Panc1 (cell line): Measurements from ENCODE around the gene SLC6A12. TPM values are rescaled to one million over a fixed set of nuclear protein-coding genes. Genes with fewer than 3 reads are reported as not detected.

Experiments
- ATAC-seq: fragments of 200-7000 bp; cut with Tn5 transposase; 2 replicates; pipeline ENCODE4 v1.9.1; 2020; ENCODE audit warnings: mild to moderate bottlenecking, moderate library complexity
- BruUV-seq: library from RNA; stranded (reverse); fragments of 400-500 nt; replicated peaks from 2 replicates; lab custom pipeline; 2021; lab: Mats Ljungman, UMichigan
- CTCF ChIA-PET: fragments of 300-600 bp; sonication (Branson Sonifier 250); formaldehyde crosslinking; loops from one replicate; lab custom pipeline; 2022; ENCODE audit warnings: antibody characterized with exemption; lab: Charles Lee
- POLR2A ChIA-PET: fragments of 300-600 bp; sonication (Branson Sonifier 250); formaldehyde crosslinking; loops from one replicate; lab custom pipeline; 2022; ENCODE audit warnings: antibody characterized with exemption; lab: Charles Lee
- DNase-seq: peaks from one replicate; pipeline ENCODE4 v3.0.0-alpha.2; 2010; ENCODE audit warnings: low read depth, low spot score
- H3K27ac ChIP-seq: 2 replicates; pipeline ENCODE4 v1.5.1; 2011; ENCODE audit warnings: mild to moderate bottlenecking, low read length, inconsistent platforms
- H3K27me3 ChIP-seq: fragments of 200-500 bp; sonication (Bioruptor generic); 2 replicates; pipeline ENCODE4 v1.6.0; 2014; ENCODE audit warnings: low read length, inconsistent platforms; ENCODE audit not compliant: control insufficient read depth, insufficient read depth
- H3K36me3 ChIP-seq: fragments of 200-500 bp; sonication (Bioruptor generic); 2 replicates; pipeline ENCODE4 v1.5.1; 2014; ENCODE audit warnings: inconsistent platforms, mild to moderate bottlenecking, low read length, moderate library complexity; ENCODE audit not compliant: control insufficient read depth, insufficient read depth
- H3K4me1 ChIP-seq: 2 replicates; pipeline ENCODE4 v1.5.1; 2011; ENCODE audit warnings: inconsistent platforms, mild to moderate bottlenecking, low read length, moderate library complexity; ENCODE audit not compliant: control insufficient read depth, insufficient read depth
- H3K4me3 ChIP-seq, 2 experiments: 2 replicates each; pipeline ENCODE4 v1.5.1; 2011 to 2012; ENCODE audit warnings: low read depth in 2 of 2, low read length in 2 of 2, mild to moderate bottlenecking in 2 of 2, inconsistent platforms in 1 of 2, moderate library complexity in 1 of 2
- H3K9me3 ChIP-seq: fragments of 200-500 bp; sonication (Bioruptor generic); 2 replicates; pipeline ENCODE4 v1.5.1; 2014; ENCODE audit warnings: low read depth, mild to moderate bottlenecking, inconsistent platforms, low read length, moderate library complexity; ENCODE audit not compliant: control insufficient read depth, insufficient read depth
- CTCF ChIP-seq: fragments of 450-650 bp; IDR thresholded peaks from 2 replicates; pipeline ENCODE4 v1.5.1; 2017; ENCODE audit warnings: mild to moderate bottlenecking
- POLR2AphosphoS5 ChIP-seq: IDR thresholded peaks from 2 replicates; pipeline ENCODE4 v1.6.1; 2012; ENCODE audit warnings: mild to moderate bottlenecking, low read depth, low read length, moderate library complexity
- SIN3A ChIP-seq: IDR thresholded peaks from 2 replicates; pipeline ENCODE4 v1.6.1; 2012; ENCODE audit warnings: low read depth, mild to moderate bottlenecking, low read length, moderate library complexity, borderline replicate concordance; ENCODE audit not compliant: insufficient read depth
- TCF7L2 ChIP-seq: IDR thresholded peaks from 2 replicates; pipeline ENCODE4 v1.6.1; 2011; ENCODE audit warnings: mild to moderate bottlenecking, low read depth, low read length, inconsistent platforms
- in situ Hi-C: cut with HindIII; loops from 2 replicates; pipeline ENCODE4 v1.10.0; 2016; ENCODE audit warnings: low sequenced_read_pairs, low pct_unique_long_range_greater_than_20kb
- intact Hi-C: fragments of 100-400 bp; cut with micrococcal nuclease; formaldehyde crosslinking; loops from one replicate; pipeline ENCODE4 v1.10.0; 2022; ENCODE audit not compliant: unreplicated experiment
- total RNA-seq: library from RNA; stranded (reverse); gene quantifications from one replicate; pipeline ENCODE4 v1.2.1, GENCODE V29; 2021; ENCODE audit not compliant: unreplicated experiment
- TF ChIP-seq, protein P1 (sequence below), 2 experiments: IDR thresholded peaks; 2 replicates each; pipeline ENCODE4 v1.6.1; 2011 to 2012; ENCODE audit warnings: low read depth in 2 of 2, control low read depth in 1 of 2, low read length in 1 of 2, mild to moderate bottlenecking in 1 of 2, moderate library complexity in 1 of 2; ENCODE audit not compliant: insufficient read depth in 1 of 2

The SLC6A12 gene
- total RNA-seq, 1 experiment from 2014 or later, result 1.0 TPM

DNA sequence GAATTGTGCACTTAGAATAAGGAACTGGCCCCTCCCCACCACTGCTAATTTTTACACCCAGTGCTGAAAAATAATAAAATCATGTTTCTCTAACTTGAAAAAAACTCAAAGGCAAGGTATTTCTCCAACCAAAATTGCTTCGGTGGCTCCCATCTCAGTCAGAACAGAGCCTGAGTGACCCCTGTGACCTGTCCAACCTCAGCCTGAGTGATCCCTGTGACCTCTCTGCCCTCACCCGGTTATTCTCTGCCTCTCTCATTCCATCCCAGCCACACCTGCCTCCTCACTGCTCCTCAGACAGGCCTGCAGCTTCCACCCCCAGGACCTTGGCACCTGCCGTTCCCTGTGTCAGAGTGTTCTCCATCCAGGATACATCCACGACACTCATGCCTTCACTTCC, 5.1 kb downstream of the SLC6A12 start:
- no TSS peak for BruUV-seq

DNA sequence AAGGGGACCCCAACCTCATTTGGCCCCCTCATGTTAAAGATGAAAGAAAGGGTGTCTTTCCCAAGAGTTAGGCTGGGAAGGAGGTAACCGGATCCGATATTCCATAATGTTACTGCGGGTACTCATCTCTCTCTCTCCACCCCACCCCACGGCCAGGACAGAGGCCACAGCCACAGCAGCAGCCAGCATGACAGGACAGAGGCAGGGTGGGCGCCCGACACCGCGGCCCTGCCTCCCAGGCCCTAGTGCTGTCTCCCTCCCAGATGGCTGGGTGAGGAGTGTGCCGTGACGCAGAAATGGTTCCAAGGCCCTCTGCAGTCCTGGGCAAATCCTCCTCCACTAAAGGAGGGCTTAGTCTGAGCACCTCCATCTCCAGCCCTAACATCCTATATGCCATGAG, 6.2 kb downstream of the SLC6A12 start:
- BruUV-seq, result no TSS peak
- Histone ChIP-seq H3K4me3 (no peak overlapping the region), H3K27me3 (no peaks in the 10 kb centered on the region), H3K9me3 (no peaks in the 10 kb centered on the region), H3K27ac (no peak overlapping the region), H3K36me3 (no peaks in the 10 kb centered on the region), H3K4me1 (peaks cover 7% of the 10 kb centered on the region; the same call in 1 of the 2 replicates)
- intact Hi-C loops, result no loop called here
- ATAC-seq, result no peak
- no peak for DNase-seq
- CTCF ChIA-PET, result no interaction called here
- TF ChIP-seq, protein P1, sequence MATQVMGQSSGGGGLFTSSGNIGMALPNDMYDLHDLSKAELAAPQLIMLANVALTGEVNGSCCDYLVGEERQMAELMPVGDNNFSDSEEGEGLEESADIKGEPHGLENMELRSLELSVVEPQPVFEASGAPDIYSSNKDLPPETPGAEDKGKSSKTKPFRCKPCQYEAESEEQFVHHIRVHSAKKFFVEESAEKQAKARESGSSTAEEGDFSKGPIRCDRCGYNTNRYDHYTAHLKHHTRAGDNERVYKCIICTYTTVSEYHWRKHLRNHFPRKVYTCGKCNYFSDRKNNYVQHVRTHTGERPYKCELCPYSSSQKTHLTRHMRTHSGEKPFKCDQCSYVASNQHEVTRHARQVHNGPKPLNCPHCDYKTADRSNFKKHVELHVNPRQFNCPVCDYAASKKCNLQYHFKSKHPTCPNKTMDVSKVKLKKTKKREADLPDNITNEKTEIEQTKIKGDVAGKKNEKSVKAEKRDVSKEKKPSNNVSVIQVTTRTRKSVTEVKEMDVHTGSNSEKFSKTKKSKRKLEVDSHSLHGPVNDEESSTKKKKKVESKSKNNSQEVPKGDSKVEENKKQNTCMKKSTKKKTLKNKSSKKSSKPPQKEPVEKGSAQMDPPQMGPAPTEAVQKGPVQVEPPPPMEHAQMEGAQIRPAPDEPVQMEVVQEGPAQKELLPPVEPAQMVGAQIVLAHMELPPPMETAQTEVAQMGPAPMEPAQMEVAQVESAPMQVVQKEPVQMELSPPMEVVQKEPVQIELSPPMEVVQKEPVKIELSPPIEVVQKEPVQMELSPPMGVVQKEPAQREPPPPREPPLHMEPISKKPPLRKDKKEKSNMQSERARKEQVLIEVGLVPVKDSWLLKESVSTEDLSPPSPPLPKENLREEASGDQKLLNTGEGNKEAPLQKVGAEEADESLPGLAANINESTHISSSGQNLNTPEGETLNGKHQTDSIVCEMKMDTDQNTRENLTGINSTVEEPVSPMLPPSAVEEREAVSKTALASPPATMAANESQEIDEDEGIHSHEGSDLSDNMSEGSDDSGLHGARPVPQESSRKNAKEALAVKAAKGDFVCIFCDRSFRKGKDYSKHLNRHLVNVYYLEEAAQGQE (IDR thresholded peaks at IDR 0.05; ENCODE audit: insufficient read depth in 1 of 2, low read depth in 2 of 2, low read length in 1 of 2), result no peak
- no peak for TF ChIP-seq SIN3A
- no peak for TF ChIP-seq POLR2AphosphoS5
- TF ChIP-seq TCF7L2, result no peak
- TF ChIP-seq CTCF, result no peak
- POLR2A ChIA-PET, result no interaction called here
- in situ Hi-C loops, result no loop called here

More for the DNA sequence above, 5.1 kb downstream of the SLC6A12 start:
- TF ChIP-seq POLR2AphosphoS5, result no peak
- TF ChIP-seq, protein P1 (IDR thresholded peaks at IDR 0.05; ENCODE audit: insufficient read depth in 1 of 2, low read depth in 2 of 2, low read length in 1 of 2), result no peak
- no peak for TF ChIP-seq CTCF
- no peak for TF ChIP-seq SIN3A
- TF ChIP-seq TCF7L2, result no peak
- H3K4me3 ChIP-seq, result no peak overlapping the region
- peaks cover 7% of the 10 kb centered on the region for H3K4me1 ChIP-seq
- H3K27me3 ChIP-seq, result no peaks in the 10 kb centered on the region
- in situ Hi-C loops, result no loop called here
- no peaks in the 10 kb centered on the region for H3K9me3 ChIP-seq
- ChIA-PET POLR2A (no interaction called here), CTCF (no interaction called here)
- intact Hi-C loops, result no loop called here
- no peak overlapping the region for H3K27ac ChIP-seq
- no peaks in the 10 kb centered on the region for H3K36me3 ChIP-seq
- DNase-seq (no peak), ATAC-seq (no peak)
